ENCODE measurements around the gene PLP2. TPM values are rescaled to one million over a fixed set of nuclear protein-coding genes. Genes with fewer than 3 reads are reported as not detected.

PLP2 gene
- total RNA-seq, 6 experiments from 2014 or later, result 163 to 214 (median 178) TPM

DNA sequence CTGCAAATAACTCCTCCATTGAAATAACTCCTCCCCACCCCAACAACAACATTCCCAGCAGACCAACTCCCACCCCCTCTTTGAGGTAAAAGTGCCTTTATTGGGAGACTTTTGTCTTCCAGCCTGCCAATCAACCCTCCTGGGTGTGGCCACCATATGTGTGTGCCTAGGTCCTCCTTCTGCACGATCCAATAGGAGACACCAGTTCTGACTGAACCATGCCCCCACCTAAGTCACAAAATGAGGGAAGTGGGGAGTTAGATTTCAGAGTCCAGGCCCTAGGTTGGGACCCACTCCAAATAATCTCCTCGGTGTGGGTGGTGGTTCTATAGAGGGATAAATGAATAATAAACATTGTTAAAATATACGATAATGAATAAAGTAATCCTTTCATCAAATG is 3.0 kb downstream of the PLP2 start:
- TF ChIP-seq, protein P1, sequence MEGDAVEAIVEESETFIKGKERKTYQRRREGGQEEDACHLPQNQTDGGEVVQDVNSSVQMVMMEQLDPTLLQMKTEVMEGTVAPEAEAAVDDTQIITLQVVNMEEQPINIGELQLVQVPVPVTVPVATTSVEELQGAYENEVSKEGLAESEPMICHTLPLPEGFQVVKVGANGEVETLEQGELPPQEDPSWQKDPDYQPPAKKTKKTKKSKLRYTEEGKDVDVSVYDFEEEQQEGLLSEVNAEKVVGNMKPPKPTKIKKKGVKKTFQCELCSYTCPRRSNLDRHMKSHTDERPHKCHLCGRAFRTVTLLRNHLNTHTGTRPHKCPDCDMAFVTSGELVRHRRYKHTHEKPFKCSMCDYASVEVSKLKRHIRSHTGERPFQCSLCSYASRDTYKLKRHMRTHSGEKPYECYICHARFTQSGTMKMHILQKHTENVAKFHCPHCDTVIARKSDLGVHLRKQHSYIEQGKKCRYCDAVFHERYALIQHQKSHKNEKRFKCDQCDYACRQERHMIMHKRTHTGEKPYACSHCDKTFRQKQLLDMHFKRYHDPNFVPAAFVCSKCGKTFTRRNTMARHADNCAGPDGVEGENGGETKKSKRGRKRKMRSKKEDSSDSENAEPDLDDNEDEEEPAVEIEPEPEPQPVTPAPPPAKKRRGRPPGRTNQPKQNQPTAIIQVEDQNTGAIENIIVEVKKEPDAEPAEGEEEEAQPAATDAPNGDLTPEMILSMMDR (IDR thresholded peaks at IDR 0.05), result no peak
- Mint-ChIP-seq H3K27me3 (ENCODE audit: insufficient read depth) (peaks cover 2% of the 10 kb centered on the region; the same call in 1 of the 2 replicates), H3K36me3 (ENCODE audit: low read depth) (peaks cover 18% of the 10 kb centered on the region), H3K9me3 (no peaks in the 10 kb centered on the region), H3K4me3 (peak overlapping the region; percentile 5; the same call in 1 of the 2 replicates), H3K27ac (no peak overlapping the region), H3K4me1 (ENCODE audit: low read depth) (peaks cover 9% of the 10 kb centered on the region)
- no peak for DNase-seq

DNA sequence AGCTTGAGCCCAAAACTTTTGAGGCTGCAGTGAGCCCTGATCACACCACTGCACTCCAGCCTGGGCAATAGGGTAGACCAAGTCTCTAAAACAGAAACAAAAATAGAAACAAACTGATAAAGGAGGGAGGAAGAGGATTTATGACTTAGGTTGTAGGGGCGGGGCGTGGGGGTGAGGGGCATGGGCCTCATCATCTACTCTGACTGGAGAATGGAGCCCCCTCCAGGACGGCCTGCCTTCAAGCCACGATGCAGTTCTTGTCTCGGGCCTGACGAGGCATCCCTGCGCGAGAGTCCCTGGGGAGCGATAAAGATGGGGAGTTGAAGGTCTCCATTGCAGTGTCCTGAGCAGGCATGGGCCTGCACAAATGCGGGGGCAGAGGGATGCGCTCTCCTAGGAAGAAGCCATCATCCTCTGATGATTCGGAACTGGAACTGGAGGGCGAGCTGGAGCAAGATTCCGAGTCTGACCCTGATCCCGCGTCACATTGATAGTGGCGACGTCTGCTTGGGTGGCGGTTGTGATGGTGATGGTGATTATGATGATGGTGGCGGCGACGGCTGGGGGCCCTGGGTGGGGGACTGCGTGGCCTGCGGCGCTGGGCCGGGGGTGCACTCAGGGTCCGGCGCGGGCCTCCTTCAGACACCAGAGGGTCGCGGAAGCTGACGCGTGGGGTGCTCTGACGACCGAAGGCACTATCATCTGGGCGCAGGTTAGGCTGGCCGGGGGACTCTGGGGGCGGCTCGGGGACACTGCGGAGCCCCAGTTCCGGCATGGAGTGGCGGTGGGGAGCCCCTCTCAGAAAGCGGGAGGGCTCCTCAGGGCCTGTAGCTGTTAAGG is 4.0 kb downstream of the PLP2 start:
- Mint-ChIP-seq H3K36me3 (ENCODE audit: low read depth) (peaks cover 22% of the 10 kb centered on the region), H3K9me3 (no peaks in the 10 kb centered on the region), H3K27ac (no peak overlapping the region), H3K27me3 (ENCODE audit: insufficient read depth) (peaks cover 2% of the 10 kb centered on the region; the same call in 1 of the 2 replicates), H3K4me1 (ENCODE audit: low read depth) (peaks cover 9% of the 10 kb centered on the region), H3K4me3 (no peak overlapping the region)
- DNase-seq, result no peak
- TF ChIP-seq, protein P1 (IDR thresholded peaks at IDR 0.05), result no peak

DNA sequence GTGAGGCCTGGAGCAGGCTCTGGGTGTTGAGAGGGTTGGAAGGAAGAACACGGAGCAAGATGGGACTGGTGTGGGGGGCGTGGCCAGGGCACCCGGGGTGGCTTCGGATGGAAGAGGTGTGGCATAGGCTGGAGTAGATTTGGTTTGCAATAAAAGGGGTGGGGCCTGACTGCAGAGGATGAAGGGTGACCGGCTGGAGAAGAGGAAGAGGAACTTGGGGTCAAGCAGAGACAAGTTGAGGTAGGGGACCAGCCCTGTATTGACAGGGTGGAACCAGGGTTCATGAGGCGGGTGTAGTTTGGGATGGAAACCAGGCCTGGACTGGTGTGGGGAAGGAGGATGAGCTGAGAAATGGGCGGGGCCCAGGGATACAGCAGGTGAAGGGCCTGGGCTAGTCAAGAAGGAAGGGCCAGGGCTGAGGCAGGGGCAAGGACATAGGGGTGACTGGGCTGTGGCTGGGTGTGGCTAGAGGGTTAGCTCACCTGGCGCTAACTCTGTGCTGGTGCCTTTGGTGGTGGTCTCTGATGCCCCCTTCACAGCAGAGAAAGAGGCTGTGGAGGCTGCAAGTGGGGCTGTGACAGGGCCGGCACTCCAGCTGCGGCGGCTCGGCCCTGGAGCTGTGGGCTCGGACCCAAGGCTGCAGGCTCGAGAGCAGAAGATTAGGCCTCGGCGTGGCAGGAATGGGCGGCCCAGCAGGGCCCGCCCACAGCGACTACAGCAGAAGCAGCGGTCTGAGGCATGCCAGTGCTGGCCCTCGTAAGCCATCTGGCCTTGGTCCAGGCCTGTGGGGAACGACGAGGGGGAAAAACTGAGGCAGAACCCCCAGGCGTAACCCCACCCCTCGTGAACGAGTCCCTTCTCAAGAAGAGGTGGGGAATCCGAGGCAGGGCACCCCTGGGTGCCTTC is 5.0 kb downstream of the PLP2 start:
- no peak overlapping the region for H3K27ac Mint-ChIP-seq

DNA sequence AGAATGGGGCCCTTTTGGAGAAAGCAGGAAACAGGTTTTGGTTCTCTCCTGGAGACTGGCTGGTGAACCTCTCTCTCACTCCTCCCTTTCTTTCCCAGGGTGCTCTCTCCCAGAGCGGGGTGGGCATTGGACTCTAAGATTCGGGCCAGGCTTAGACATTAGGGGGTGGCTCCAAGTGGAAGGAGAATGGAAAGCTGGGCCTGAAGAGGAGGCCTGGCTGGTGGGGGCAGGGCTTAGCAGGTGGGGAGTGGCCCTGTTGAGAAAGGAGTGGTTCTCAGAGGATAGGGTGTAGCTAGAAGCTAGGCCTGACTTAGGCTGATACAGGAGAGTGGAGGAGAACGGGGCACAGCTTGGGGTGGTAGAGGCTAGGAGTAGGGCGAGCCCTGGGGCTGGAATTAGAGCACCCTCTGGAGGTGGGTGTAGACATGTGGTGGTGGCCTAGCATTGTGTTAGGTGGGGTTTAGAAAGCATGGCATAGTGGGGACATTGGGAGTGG is 5.7 kb downstream of the PLP2 start:
- Mint-ChIP-seq H3K4me3 (no peak overlapping the region), H3K9me3 (no peaks in the 10 kb centered on the region), H3K36me3 (ENCODE audit: low read depth) (peaks cover 25% of the 10 kb centered on the region), H3K27ac (no peak overlapping the region; the same call in 1 of the 2 replicates), H3K27me3 (ENCODE audit: insufficient read depth) (peaks cover 2% of the 10 kb centered on the region; the same call in 1 of the 2 replicates), H3K4me1 (ENCODE audit: low read depth) (peaks cover 9% of the 10 kb centered on the region)
- no peak for DNase-seq
- TF ChIP-seq, protein P1 (IDR thresholded peaks at IDR 0.05), result no peak; the same call in 1 of the 2 replicates

More for the DNA sequence above, 5.0 kb downstream of the PLP2 start:
- no peaks in the 10 kb centered on the region for H3K9me3 Mint-ChIP-seq
- no peak overlapping the region for H3K4me3 Mint-ChIP-seq
- peaks cover 9% of the 10 kb centered on the region for H3K4me1 Mint-ChIP-seq (ENCODE audit: low read depth)
- TF ChIP-seq, protein P1 (IDR thresholded peaks at IDR 0.05), result no peak
- DNase-seq, result no peak
- peaks cover 2% of the 10 kb centered on the region; the same call in 1 of the 2 replicates for H3K27me3 Mint-ChIP-seq (ENCODE audit: insufficient read depth)
- H3K36me3 Mint-ChIP-seq (ENCODE audit: low read depth), result peaks cover 22% of the 10 kb centered on the region

DNA sequence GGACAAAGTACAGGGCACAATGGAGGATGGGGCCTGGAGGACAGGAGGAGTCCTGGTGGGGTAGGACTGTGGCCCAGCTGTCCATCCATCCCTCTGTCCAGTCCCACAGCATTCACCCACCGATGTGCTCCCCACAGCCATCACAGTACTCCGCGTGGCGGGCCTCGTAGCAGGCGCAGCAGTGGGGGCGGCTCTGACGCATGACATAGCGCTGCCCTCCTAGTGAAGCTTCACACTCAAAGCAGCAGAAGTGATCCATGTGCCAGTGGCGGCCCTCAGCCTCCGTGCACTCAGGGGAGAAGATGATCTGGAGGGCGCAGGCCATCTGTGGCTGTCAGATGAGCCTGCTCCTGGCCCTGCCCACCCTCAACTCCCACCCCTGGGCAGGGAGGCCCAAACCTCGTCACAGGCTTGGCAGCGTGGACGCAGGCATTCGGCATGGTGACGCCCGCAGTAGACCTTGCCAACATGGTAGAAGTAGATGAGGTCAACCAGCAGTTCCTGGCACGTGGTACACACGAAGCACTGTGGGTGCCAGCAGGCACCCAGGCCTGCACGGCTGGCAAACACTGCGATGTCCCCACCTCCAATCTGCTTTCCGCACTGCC is 6.3 kb downstream of the PLP2 start:
- Mint-ChIP-seq H3K36me3 (ENCODE audit: low read depth) (peaks cover 29% of the 10 kb centered on the region), H3K4me3 (no peak overlapping the region), H3K9me3 (no peaks in the 10 kb centered on the region), H3K4me1 (ENCODE audit: low read depth) (peaks cover 4% of the 10 kb centered on the region), H3K27me3 (ENCODE audit: insufficient read depth) (peaks cover under 1% of the 10 kb centered on the region; the same call in 1 of the 2 replicates), H3K27ac (no peak overlapping the region; the same call in 1 of the 2 replicates)
- DNase-seq, result no peak
- TF ChIP-seq, protein P1 (IDR thresholded peaks at IDR 0.05), result no peak

Data from HFFc6 (cell line).